HCT116 (cell line): ENCODE measurements around the gene SKI. TPM values are rescaled to one million over a fixed set of nuclear protein-coding genes. Genes with fewer than 3 reads are reported as not detected.

Experiments
- ATAC-seq: fragments of 200-7000 bp; cut with Tn5 transposase; 2 replicates; pipeline ENCODE4 v1.9.1; 2020; ENCODE audit warnings: mild to moderate bottlenecking, moderate library complexity
- BruUV-seq: library from RNA; stranded (reverse); fragments of 400-500 nt; replicated peaks from 2 replicates; lab custom pipeline; 2021; lab: Mats Ljungman, UMichigan
- CTCF ChIA-PET: fragments of 300-600 bp; sonication (Branson Sonifier 250); formaldehyde crosslinking; loops from one replicate; lab custom pipeline; 2021; ENCODE audit warnings: antibody characterized with exemption; lab: Charles Lee
- POLR2A ChIA-PET: fragments of 300-600, 350-600 bp; sonication (Branson Sonifier 250); formaldehyde crosslinking; loops from one replicate; lab custom pipeline; 2021; ENCODE audit warnings: antibody characterized with exemption; lab: Charles Lee
- RAD21 ChIA-PET, 2 experiments: fragments of 300-600 bp; sonication (Branson Sonifier 250); formaldehyde crosslinking; loops; one replicate each; lab custom pipeline; 2023; ENCODE audit warnings: low total read pairs in 2 of 2; ENCODE audit not compliant: uncharacterized antibody in 2 of 2, unreplicated experiment in 2 of 2, low non-redundant PET in 1 of 2; lab: Charles Lee
- DNase-seq: peaks from one replicate; pipeline ENCODE4 v3.0.0-alpha.2; 2010; ENCODE audit warnings: low read depth, low spot score
- H2AFZ ChIP-seq: fragments of 200-600 bp; shearing (Covaris generic), sonication (generic); 2 replicates; pipeline ENCODE4 v1.6.1; 2017; ENCODE audit warnings: low read depth, mixed run types, mixed read lengths, antibody characterized with exemption, low read length; ENCODE audit not compliant: poor library complexity, severe bottlenecking
- H3K27ac ChIP-seq: 2 replicates; pipeline ENCODE4 v1.5.1; 2012; ENCODE audit warnings: low read depth, low read length
- H3K27me3 ChIP-seq: fragments of 200-600 bp; sonication (generic); 2 replicates; pipeline ENCODE4 v1.6.1; 2016; ENCODE audit warnings: mixed run types, low read length, mixed read lengths; ENCODE audit not compliant: insufficient read depth
- H3K36me3 ChIP-seq, 2 experiments: fragments of 200-500 bp in 1 of 2; fragments of 200-600 bp in 1 of 2; sonication (Bioruptor generic) in 1 of 2; sonication (generic) in 1 of 2; 2 replicates each; pipeline versions ENCODE4 v1.5.1 to v1.6.1; 2014 to 2016; ENCODE audit warnings: low read length in 2 of 2, inconsistent platforms in 1 of 2, mixed read lengths in 1 of 2, mixed run types in 1 of 2; ENCODE audit not compliant: insufficient read depth in 2 of 2, control insufficient read depth in 1 of 2
- H3K4me1 ChIP-seq, 2 experiments: fragments of 200-600 bp in 1 of 2; sonication (generic) in 1 of 2; 2 replicates each; pipeline versions ENCODE4 v1.5.1 to v1.6.1; 2012 to 2017; ENCODE audit warnings: low read length in 2 of 2, inconsistent platforms in 1 of 2, mild to moderate bottlenecking in 1 of 2, mixed read lengths in 1 of 2, mixed run types in 1 of 2, moderate library complexity in 1 of 2; ENCODE audit not compliant: insufficient read depth in 2 of 2, control insufficient read depth in 1 of 2
- H3K4me2 ChIP-seq: fragments of 200-600 bp; sonication (generic); 2 replicates; pipeline ENCODE4 v1.6.1; 2017; ENCODE audit warnings: mixed run types, low read length, mixed read lengths
- H3K4me3 ChIP-seq, 2 experiments: fragments of 200-600 bp in 1 of 2; sonication (generic) in 1 of 2; replicated peaks in 1 of 2; 2 replicates each; pipeline ENCODE4 v1.5.1; 2011 to 2016; ENCODE audit warnings: low read length in 2 of 2, control low read depth in 1 of 2, low read depth in 1 of 2, mild to moderate bottlenecking in 1 of 2, mixed read lengths in 1 of 2, mixed run types in 1 of 2
- H3K79me2 ChIP-seq: fragments of 200-600 bp; sonication (generic); 2 replicates; pipeline ENCODE4 v1.6.1; 2017; ENCODE audit warnings: mild to moderate bottlenecking, mixed run types, low read length, moderate library complexity, mixed read lengths; ENCODE audit not compliant: insufficient read depth
- H3K9ac ChIP-seq: fragments of 200-600 bp; sonication (generic); 2 replicates; pipeline ENCODE4 v1.6.1; 2016; ENCODE audit warnings: low read length, mixed read lengths
- H3K9me2 ChIP-seq: fragments of 200-600 bp; sonication (generic), shearing (Covaris generic); 2 replicates; pipeline ENCODE4 v1.6.1; 2017; ENCODE audit warnings: mixed run types, mild to moderate bottlenecking, moderate library complexity; ENCODE audit not compliant: insufficient read depth
- H3K9me3 ChIP-seq, 2 experiments: fragments of 200-500 bp in 1 of 2; fragments of 200-600 bp in 1 of 2; sonication (Bioruptor generic) in 1 of 2; sonication (generic) in 1 of 2; 2 replicates each; pipeline ENCODE4 v1.6.1; 2014 to 2017; ENCODE audit warnings: low read length in 2 of 2, mixed read lengths in 2 of 2, inconsistent platforms in 1 of 2, low read depth in 1 of 2, mild to moderate bottlenecking in 1 of 2, mixed run types in 1 of 2, moderate library complexity in 1 of 2; ENCODE audit not compliant: control insufficient read depth in 1 of 2, insufficient read depth in 1 of 2
- H4K20me1 ChIP-seq: fragments of 200-600 bp; sonication (generic), shearing (Covaris generic); 2 replicates; pipeline ENCODE4 v1.6.1; 2017; ENCODE audit warnings: mixed run types, mild to moderate bottlenecking, moderate library complexity; ENCODE audit not compliant: insufficient read depth
- CBX3 ChIP-seq: IDR thresholded peaks from 2 replicates; pipeline ENCODE4 v1.6.1; 2012; ENCODE audit warnings: low read depth
- CEBPB ChIP-seq: IDR thresholded peaks from 2 replicates; pipeline ENCODE4 v1.6.1; 2012; ENCODE audit warnings: low read depth
- EGR1 ChIP-seq: IDR thresholded peaks from 2 replicates; pipeline ENCODE4 v1.6.1; 2012; ENCODE audit warnings: low read depth
- EZH2 ChIP-seq: fragments of 200-600 bp; sonication (generic); IDR thresholded peaks from 2 replicates; pipeline ENCODE4 v1.6.1; 2017; ENCODE audit warnings: antibody characterized with exemption, mixed run types
- EZH2phosphoT487 ChIP-seq: fragments of 200-600 bp; IDR thresholded peaks from 2 replicates; pipeline ENCODE4 v1.6.1; 2018; ENCODE audit warnings: antibody characterized with exemption, borderline replicate concordance
- FOSL1 ChIP-seq: IDR thresholded peaks from 2 replicates; pipeline ENCODE4 v1.6.1; 2012; ENCODE audit warnings: low read depth
- JUND ChIP-seq: IDR thresholded peaks from 2 replicates; pipeline ENCODE4 v1.6.1; 2012
- POLR2A ChIP-seq: IDR thresholded peaks from 2 replicates; pipeline ENCODE4 v1.7.0; 2011; ENCODE audit warnings: borderline replicate concordance; ENCODE audit not compliant: insufficient read depth, insufficient read length; ENCODE audit errors: extremely low read depth
- POLR2AphosphoS5 ChIP-seq: IDR thresholded peaks from 2 replicates; pipeline ENCODE4 v1.6.1; 2011; ENCODE audit warnings: mild to moderate bottlenecking, low read depth, low read length, moderate library complexity
- SIN3A ChIP-seq: IDR thresholded peaks from 2 replicates; pipeline ENCODE4 v1.6.1; 2012; ENCODE audit warnings: low read depth
- SRF ChIP-seq: IDR thresholded peaks from 2 replicates; pipeline ENCODE4 v1.6.1; 2012; ENCODE audit warnings: low read depth
- YY1 ChIP-seq: IDR thresholded peaks from 2 replicates; pipeline ENCODE4 v1.6.1; 2011; ENCODE audit warnings: low read length, low read depth, moderate library complexity, mild to moderate bottlenecking; ENCODE audit not compliant: insufficient replicate concordance; ENCODE audit errors: extremely low read depth
- ZFX ChIP-seq: fragments of 450-650 bp; IDR thresholded peaks from 2 replicates; pipeline ENCODE4 v1.6.1; 2017
- ZNF274 ChIP-seq: fragments of 200-500 bp; sonication (Bioruptor generic); IDR thresholded peaks from 2 replicates; pipeline ENCODE4 v1.6.1; 2014; ENCODE audit warnings: mild to moderate bottlenecking, low read depth, low read length, inconsistent platforms
- intact Hi-C: fragments of 100-400 bp; cut with micrococcal nuclease; formaldehyde crosslinking; loops from 2 replicates; pipeline ENCODE4 v1.10.0; 2022
- total RNA-seq: library from RNA; stranded (reverse); gene quantifications from one replicate; pipeline ENCODE4 v1.2.1, GENCODE V29; 2021; ENCODE audit not compliant: unreplicated experiment
- TF ChIP-seq, protein P1 (sequence below): IDR thresholded peaks from 2 replicates; pipeline ENCODE4 v1.6.1; 2011; ENCODE audit warnings: mild to moderate bottlenecking, low read length, moderate library complexity; ENCODE audit not compliant: insufficient replicate concordance; ENCODE audit errors: extremely low read depth
- TF ChIP-seq, protein P2 (sequence below), 3 experiments: fragments of 200-600 bp in 1 of 3; sonication (generic) in 1 of 3; IDR thresholded peaks in 2 of 3; conservative IDR thresholded peaks in 1 of 3; 2 replicates each; pipeline ENCODE4 v1.5.1; 2012 to 2017; ENCODE audit warnings: low read depth in 2 of 3, low read length in 2 of 3, antibody characterized with exemption in 1 of 3, borderline replicate concordance in 1 of 3, control low read depth in 1 of 3, mild to moderate bottlenecking in 1 of 3, mixed read lengths in 1 of 3, mixed run types in 1 of 3, moderate library complexity in 1 of 3; ENCODE audit not compliant: insufficient read depth in 1 of 3

SKI gene
- total RNA-seq, 1 experiment from 2014 or later, result 56.2 TPM

DNA sequence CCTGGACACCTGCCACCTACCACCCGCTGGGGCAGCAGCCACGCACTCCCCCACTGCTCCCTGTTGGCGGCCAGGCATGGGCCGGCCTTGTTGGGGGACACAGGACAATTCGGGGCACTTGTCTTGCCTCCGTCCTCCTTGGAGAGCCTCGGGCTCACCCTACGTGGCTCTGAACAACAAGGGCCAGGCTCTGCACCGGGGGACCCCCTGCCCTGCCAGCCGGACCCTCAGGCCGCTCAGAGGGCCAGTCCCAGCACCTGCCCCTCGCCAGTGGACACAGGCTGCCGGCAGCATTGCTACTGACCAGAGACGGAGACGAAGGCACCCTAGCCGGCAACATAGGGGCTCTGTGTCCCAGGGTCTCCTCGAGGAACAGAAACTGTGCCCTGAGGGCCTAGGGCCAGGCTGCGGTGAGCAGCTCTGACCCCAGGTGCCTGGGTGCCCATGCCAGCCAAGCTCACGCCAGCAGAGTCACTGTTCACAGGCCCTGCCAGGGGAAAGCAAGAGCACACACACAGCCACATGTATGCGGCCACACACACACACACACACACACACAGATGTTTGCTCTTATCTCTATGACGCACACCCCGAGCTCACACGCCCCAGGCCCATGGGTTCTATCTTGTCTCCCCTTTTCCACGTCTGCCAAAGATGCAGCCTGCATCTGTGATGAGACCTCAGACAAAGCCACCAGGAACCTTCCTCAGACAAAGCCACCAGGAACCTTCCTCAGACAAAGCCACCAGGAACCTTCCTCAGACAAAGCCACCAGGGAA is 117.4 kb downstream of the SKI start:
- BruUV-seq, result no TSS peak
- no peak for ATAC-seq
- no peak for TF ChIP-seq FOSL1

DNA sequence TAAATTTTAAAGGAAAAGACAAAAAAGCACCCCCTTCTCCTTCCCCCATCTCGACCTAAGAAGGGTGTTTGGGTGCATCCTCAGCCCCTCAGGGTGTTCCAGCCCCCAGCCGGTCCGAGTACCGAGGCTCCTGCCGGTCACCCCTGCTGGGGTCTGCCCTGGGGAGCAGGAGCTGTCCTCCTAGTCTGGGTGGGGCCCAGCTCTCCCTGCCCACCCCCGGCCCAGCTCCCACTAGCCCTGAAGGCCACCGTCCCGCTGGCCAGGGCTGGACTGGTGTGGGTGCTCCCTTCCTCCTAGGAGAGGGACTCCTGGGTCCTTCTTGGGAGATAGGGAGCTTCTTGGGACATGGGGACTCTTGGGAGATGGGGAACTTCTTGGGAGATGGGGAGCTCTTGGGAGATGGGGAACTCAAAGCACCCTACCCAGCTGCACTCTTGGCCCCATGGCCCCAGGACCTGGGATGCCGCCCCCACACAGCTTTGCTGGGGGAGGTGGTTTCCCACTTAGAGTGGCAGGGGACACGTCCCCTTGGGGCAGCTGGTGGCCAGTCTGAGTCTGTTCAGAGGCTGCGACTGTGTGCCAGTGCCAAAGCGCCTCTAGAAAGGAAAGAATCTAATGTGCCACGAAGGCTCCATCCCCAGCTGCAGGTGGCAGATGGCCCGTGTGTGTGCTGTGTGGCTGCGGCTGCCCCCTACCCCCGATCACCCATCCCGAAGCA is 118.7 kb downstream of the SKI start:
- CTCF ChIA-PET, result no interaction called here
- POLR2A ChIA-PET, result interaction anchor here (0.6 kb wide), 1 partner anchor 22 kb away, joined by 3 read pairs; no protein-coding TSS in a partner anchor
- TF ChIP-seq, protein P1, sequence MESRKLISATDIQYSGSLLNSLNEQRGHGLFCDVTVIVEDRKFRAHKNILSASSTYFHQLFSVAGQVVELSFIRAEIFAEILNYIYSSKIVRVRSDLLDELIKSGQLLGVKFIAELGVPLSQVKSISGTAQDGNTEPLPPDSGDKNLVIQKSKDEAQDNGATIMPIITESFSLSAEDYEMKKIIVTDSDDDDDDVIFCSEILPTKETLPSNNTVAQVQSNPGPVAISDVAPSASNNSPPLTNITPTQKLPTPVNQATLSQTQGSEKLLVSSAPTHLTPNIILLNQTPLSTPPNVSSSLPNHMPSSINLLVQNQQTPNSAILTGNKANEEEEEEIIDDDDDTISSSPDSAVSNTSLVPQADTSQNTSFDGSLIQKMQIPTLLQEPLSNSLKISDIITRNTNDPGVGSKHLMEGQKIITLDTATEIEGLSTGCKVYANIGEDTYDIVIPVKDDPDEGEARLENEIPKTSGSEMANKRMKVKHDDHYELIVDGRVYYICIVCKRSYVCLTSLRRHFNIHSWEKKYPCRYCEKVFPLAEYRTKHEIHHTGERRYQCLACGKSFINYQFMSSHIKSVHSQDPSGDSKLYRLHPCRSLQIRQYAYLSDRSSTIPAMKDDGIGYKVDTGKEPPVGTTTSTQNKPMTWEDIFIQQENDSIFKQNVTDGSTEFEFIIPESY, result no peak
- TF ChIP-seq ZNF274 (no peak), CEBPB (no peak), SIN3A (no peak), YY1 (no peak), CBX3 (no peak), POLR2A (no peak), ZFX (no peak), JUND (no peak), EZH2 (no peak), SRF (no peak), EZH2phosphoT487 (no peak), EGR1 (no peak), POLR2AphosphoS5 (no peak)
- TF ChIP-seq, protein P2, sequence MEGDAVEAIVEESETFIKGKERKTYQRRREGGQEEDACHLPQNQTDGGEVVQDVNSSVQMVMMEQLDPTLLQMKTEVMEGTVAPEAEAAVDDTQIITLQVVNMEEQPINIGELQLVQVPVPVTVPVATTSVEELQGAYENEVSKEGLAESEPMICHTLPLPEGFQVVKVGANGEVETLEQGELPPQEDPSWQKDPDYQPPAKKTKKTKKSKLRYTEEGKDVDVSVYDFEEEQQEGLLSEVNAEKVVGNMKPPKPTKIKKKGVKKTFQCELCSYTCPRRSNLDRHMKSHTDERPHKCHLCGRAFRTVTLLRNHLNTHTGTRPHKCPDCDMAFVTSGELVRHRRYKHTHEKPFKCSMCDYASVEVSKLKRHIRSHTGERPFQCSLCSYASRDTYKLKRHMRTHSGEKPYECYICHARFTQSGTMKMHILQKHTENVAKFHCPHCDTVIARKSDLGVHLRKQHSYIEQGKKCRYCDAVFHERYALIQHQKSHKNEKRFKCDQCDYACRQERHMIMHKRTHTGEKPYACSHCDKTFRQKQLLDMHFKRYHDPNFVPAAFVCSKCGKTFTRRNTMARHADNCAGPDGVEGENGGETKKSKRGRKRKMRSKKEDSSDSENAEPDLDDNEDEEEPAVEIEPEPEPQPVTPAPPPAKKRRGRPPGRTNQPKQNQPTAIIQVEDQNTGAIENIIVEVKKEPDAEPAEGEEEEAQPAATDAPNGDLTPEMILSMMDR (IDR thresholded peaks at IDR 0.05 in 2 of 3, conservative IDR thresholded peaks at IDR 0.05 in 1 of 3; ENCODE audit: borderline replicate concordance in 1 of 3, insufficient read depth in 1 of 3, low read depth in 2 of 3, low read length in 2 of 3), result no peak

More for the DNA sequence above, 117.4 kb downstream of the SKI start:
- no peak overlapping the region for H3K9ac ChIP-seq
- H4K20me1 ChIP-seq, result no peaks in the 10 kb centered on the region
- H3K4me2 ChIP-seq, result no peak overlapping the region
- no peak overlapping the region for H2AFZ ChIP-seq
- H3K4me3 ChIP-seq, result no peak overlapping the region
- H3K36me3 ChIP-seq, result no peaks in the 10 kb centered on the region
- no peak for DNase-seq
- no peak overlapping the region for H3K27ac ChIP-seq
- RAD21 ChIA-PET, result no interaction called here
- no peaks in the 10 kb centered on the region for H3K79me2 ChIP-seq
- intact Hi-C loops, result no loop called here
- POLR2A ChIA-PET, result no interaction called here
- H3K27me3 ChIP-seq, result no peaks in the 10 kb centered on the region
- no peaks in the 10 kb centered on the region for H3K9me3 ChIP-seq
- CTCF ChIA-PET, result no interaction called here
- no peaks in the 10 kb centered on the region for H3K4me1 ChIP-seq
- no peaks in the 10 kb centered on the region for H3K9me2 ChIP-seq

More for the DNA sequence above, 118.7 kb downstream of the SKI start:
- intact Hi-C loops, result no loop called here
- no TSS peak for BruUV-seq
- no peaks in the 10 kb centered on the region for H3K27me3 ChIP-seq
- DNase-seq (no peak), ATAC-seq (no peak)
- no peak overlapping the region for H3K9ac ChIP-seq
- RAD21 ChIA-PET, result no interaction called here
- H3K9me3 ChIP-seq, result no peaks in the 10 kb centered on the region
- no peak overlapping the region for H3K27ac ChIP-seq
- no peaks in the 10 kb centered on the region for H3K9me2 ChIP-seq
- H3K36me3 ChIP-seq, result no peaks in the 10 kb centered on the region
- no peak overlapping the region for H3K4me3 ChIP-seq
- no peaks in the 10 kb centered on the region for H3K79me2 ChIP-seq
- H3K4me2 ChIP-seq, result no peak overlapping the region
- no peak overlapping the region for H2AFZ ChIP-seq
- H4K20me1 ChIP-seq, result no peaks in the 10 kb centered on the region
- no peaks in the 10 kb centered on the region for H3K4me1 ChIP-seq
